ENCODE results near the gene CDC42BPG.
A peak's percentile ranks its signal among the peaks of the same experiment; 100 is the strongest.
"Not testable (repeated sequence)": the region's sequence is repeated elsewhere in the genome, so short reads cannot be mapped to it uniquely, and the experiment has no call there.

CDC42BPG gene

GRCh38 chr11:64834723-64835615 lies 9.5 kb downstream of the CDC42BPG start:
- DNase-seq (ENCODE audit: low spot score), result no peak

GRCh38 chr11:64834031-64834722 lies 10.3 kb downstream of the CDC42BPG start:
- no peak for DNase-seq (ENCODE audit: low spot score)

GRCh38 chr11:64833509-64833908 lies 10.9 kb downstream of the CDC42BPG start:
- DNase-seq (ENCODE audit: low spot score), result no peak

DNA sequence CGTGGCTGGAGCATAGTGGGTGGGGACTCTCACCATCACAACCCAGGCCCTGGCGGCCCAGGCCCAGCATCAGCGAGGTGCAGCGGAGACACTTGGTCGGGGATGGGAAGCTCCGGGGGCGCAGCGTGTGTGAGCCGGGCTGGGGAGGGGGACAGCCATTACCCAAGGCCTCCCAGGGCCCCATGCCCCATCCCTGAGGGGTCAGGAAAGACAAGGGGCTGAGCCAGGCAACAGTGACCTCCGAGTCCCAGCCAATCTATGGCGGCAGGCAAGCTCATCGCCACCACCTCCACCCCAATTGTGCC lies 11.3 kb downstream of the CDC42BPG start:
- DNase-seq (ENCODE audit: low spot score), result no peak

DNA sequence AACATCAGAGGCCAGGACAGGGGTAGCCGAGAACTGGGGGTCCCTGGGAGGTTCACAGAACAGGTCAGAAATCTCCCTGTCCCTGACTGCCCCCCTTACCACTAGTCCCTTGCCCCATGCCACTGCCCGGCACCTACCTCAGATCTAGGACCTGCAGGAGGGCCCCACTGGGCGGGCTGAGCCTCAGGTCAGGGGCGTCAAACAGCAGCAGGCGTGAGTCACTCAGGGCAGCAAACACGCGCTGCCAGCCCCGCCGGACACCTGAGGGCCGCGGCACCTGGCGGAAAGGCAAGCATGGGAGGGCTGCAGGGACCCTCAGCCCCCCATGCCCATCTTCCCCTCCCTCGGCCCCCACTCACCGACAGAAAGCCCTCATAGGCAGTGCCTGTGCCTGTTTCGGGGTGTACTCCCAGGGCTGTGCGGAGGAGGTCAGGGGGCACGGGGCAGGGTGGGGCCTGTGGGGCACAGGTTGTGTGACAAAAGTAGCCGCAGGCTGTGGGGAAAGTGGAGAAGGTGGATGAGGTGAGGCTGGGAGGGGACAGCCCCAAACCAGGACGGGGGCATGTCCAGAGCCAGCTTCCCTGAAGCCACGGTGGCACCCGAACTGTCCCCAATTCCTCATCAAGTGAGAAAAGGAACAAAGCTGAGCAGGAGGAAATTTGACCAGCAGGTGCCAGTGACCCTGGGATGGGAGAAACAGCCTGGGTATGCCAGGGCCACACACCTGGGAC lies 11.8 kb downstream of the CDC42BPG start:
- no peak for DNase-seq (ENCODE audit: low spot score)

DNA sequence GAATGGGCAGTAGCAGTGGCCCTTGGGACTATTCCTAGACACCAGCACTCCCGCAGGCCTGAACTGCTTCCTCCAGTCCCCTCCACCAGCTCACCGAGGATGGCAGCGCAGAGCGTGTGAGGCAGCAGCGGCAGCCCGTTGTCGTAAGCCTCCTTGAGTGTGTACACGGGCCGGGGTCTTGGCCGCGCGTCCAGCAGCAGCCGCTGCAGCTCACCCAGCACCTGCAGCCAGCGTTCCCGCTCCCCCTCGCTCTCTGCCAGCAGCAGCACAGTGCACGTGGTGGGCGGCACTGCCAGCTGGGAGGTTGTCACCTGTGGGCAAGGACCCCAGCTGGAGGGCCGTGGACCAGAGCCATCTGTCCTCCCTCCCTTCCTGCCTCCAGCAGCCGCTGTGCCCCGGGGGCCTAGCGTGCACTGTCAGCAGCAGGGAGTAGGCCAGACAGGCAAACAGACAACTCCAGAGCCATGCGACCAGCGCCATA lies 13.0 kb downstream of the CDC42BPG start:
- DNase-seq (ENCODE audit: low spot score), result no peak

GRCh38 chr11:64829536-64830251 lies 14.8 kb downstream of the CDC42BPG start:
- no peak for DNase-seq (ENCODE audit: low spot score)

- DNase-seq (ENCODE audit: low spot score), result no peak
Observed at GRCh38 chr11:64827451-64827839, 17.0 kb downstream of the CDC42BPG start.

DNA sequence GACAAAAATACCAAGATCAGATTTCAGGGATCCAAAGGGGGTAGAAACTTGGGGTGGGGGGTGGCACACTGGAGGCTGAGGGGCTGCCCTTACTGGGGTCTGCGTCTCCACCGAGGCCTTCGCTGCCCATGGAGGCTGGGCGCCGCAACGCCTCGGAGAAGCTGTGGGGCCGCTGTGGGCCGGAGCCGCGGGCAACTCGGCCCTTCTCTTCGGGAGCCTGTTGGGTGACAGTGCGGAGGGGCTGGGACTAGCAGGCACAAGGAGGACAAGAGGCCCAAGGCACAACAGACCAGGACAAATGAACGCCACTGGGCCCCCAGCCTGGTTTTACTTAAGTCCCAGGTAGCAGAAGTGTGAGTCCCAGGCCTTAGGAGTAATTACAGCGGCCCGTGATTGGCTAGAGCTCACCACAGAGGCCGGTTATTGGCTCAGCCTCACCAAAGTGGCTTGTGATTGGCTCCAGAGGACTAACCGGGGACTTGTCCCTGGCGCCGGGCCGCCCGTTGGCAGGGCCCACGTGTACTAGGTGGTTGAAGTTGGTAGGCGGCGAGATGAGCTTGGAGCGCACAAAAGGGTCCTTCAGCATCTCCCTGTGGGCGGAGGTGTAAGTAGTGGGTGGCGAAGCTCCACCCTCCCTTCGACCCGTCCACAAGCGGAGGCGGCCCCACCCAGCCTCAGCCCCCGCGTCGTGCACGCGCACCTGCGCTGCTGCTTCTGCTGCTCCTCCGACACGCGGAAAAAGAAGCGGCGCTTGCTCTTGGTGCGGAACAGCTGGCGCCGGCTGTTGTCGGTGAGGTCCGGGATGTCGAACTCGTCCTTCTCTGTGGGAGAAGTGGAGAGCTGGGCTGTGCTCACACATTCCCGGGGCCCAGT lies 17.6 kb downstream of the CDC42BPG start:
- no peak for DNase-seq (ENCODE audit: low spot score)

DNA sequence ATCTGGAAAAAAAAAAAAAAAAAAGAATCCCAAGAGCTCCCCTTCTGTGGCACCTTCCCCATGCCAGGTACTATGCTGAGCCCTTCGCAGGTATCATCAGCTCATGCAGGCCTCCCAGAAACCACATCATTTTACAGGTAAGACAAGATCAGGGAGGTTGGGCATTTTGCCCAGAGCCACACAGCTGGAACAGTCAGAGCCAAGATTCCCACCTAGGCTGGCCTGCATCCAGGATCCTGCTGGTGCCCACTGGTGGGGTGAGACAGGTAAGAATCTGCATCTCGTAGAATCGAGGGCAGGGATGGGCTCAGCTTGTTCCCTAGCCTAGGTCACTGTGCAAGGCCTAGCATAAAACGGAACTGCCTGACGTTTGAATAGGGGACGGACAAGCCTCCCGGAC lies 18.4 kb downstream of the CDC42BPG start:
- DNase-seq (ENCODE audit: low spot score), result no peak

DNA sequence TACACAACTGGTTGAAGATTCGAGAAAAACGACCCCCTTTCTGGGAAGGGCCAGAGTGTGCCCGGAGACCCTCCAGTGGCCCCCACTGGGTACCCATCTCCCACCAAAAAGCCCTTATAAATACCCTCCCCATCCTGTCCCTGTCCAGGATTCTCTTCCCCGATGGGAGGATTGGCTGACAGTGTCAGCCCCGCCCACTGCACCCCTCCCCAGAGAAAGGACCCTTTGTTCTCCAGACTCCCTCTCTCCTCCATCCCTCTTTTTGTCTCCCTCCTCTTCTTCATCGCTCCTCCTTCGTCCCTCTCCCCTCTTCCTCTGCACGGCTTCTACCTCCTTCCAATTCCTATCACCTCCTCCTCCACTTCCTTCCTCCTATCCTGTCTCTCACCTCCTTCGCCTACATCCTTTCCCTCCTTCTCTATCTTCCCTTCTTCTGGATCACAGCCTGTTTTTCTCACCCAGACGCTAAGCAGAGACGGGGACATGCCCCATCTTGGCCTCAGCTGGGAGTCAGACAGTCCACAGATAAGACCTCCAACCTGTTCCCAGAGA lies 20.8 kb downstream of the CDC42BPG start:
- no peak for DNase-seq (ENCODE audit: low spot score)

DNA sequence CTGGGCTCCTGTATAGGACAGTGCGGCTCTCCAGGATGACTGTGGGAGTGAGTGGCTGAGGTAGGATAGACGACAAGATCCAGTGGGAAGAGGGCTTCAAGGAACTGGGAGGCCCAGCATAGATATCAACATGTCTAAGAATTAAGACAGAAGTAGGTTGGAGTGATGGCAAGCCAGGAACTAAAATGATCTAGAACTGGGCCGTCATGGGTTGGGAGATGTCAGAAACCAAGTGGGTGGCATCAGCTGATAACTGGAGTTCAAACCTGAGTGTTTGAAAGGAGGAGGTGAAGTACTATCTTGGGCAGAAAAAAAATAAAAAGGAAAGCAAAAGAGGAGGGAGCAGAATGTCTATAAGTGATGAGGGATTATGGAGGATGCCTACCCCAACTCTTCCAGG lies 27.0 kb downstream of the CDC42BPG start:
- no peak for DNase-seq (ENCODE audit: low spot score)

- not testable (repeated sequence) for DNase-seq (ENCODE audit: low spot score)
Observed at GRCh38 chr11:64815433-64815832, 29.0 kb downstream of the CDC42BPG start.

- DNase-seq (ENCODE audit: low spot score), result peak; percentile 97
Observed at GRCh38 chr11:64814712-64815187, 29.7 kb downstream of the CDC42BPG start.

DNA sequence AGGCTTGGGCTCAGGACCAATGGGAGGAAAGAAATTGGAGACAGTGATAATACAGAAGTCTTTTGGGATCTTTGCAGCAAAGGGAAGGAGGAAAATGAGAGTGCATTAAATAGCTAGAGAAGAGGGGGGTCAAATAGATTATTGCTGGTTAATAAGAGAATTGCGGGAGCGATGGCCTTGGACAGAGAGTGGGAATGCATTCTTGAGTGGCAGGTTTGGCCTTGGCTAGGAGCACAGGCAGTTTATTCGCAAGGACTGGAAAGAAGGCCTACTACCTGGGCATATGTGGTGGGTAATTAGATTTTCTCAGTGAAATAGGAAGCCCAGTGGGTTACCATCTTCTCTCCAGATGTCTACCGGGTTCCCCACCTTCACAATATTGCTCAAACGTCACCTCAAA lies 30.6 kb downstream of the CDC42BPG start:
- peak; percentile 35 for DNase-seq (ENCODE audit: low spot score)

GRCh38 chr11:64810891-64811272 lies 33.6 kb downstream of the CDC42BPG start:
- peak; percentile 86 for DNase-seq (ENCODE audit: low spot score)

DNA sequence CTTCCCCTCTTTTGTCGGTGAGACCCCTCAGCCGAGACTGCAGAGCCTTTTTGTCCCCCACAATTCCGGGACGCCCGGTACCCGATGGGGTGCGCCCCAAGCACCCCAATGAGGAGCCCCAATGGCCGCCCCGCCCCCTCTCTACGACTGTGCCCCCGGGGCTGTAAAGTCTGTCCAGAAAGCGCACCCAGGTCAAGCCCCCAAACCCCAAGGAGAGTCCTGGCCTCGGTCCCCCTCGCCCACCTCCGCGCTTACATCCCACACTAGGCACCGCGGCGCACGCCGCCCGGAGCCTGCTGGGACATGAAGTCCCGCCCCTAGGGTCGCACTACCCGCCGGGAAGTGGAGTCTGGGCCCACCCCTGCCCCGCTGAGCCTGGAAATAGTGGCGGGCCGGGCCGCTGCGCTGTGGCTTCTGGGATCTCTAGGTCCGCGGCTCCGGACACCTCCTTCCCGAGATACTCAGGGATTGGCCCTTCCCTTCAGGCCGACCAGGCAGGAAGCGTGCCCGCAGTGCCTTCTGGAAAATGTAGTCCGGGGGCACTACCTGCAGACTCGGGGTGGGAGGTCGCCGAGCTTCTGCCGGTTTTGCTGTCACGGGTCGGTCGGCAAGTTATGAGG lies 34.1 kb downstream of the CDC42BPG start, which contains the start of gene MEN1:
Gene MEN1, minus strand, starts transcription at position 281 of the 620 bp plus-strand sequence. CDS start 442 bp downstream, outside the sequence.
- peak; percentile 87 for DNase-seq (ENCODE audit: low spot score)

DNA sequence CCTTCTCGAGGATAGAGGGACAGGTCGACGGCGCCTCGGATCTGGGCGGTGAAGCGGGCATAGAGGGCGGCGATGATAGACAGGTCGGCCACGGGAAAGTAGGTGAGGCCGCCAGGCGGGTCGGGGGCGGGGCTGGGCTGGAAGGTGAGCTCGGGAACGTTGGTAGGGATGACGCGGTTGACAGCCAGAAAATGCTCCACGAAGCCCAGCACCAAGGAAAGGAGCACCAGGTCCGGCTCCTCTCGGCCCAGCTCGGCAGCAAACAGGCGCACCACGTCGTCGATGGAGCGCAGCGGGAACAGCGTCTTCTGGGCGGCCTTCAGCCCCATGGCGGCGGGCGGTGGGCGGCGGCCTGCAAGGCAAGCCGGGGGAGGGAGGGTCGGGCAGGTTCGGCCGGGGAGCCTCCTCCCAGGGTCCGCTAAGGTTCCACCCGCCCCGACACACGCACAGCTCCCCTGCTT lies 34.6 kb downstream of the CDC42BPG start:
- DNase-seq (ENCODE audit: low spot score), result peak; percentile 38

DNA sequence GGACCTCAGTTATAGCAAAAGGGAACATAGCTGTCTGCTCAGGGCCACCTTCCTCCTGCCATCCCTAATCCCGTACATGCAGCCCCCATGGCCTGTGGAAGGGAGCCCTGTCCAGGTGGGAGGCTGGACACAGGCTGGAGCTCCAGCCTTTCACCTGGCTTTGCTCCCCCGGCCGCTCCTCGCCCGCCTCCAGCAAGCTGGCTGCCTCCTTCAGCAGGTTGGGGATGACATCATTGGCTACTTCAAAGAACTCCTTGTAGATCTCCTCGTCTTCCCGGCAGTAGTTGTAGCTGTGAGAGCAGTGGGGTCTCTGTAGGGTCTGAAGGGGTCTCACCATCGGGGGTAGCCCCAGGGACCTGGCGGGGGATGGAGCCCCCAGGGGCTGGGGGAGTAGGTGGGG lies 39.0 kb downstream of the CDC42BPG start:
- no peak for DNase-seq (ENCODE audit: low spot score)

All from NAMALWA (cell line).